ENCODE results near the gene PUSL1.

PUSL1 gene

DNA sequence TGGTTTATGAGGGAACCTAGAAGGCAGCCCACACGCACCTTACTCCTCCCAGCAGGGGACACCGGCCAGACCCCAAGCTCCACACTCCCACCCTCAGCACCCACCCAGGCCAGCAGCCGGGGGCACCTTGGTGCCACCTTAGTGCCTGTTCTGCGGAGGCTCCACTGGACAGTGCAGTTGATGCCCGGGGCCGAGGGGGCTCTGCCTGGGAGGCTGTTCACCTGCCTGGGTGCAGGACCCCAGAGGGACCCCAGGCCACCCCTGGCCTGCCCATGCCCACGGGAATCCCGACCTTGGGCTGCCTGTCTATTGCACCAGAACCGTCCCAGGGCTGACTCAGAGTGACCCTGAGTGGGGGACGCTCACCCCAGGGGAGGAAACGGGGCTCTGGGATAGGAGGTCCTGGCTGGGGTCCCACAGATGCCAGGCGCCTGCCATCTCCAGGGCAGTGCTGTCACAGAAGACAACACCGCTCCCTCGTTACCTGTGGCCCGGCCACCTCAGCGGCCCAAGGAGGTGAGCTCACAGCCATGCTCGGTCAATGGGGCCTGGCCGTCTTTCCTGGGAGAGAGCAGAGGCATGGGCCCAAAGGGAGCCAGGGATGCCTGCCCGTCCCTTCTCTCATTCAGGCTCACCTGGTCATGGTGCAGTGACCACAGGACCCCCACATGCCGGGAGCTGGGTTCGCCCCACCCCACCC is 27.5 kb upstream of the PUSL1 start:
- no peak for DNase-seq

DNA sequence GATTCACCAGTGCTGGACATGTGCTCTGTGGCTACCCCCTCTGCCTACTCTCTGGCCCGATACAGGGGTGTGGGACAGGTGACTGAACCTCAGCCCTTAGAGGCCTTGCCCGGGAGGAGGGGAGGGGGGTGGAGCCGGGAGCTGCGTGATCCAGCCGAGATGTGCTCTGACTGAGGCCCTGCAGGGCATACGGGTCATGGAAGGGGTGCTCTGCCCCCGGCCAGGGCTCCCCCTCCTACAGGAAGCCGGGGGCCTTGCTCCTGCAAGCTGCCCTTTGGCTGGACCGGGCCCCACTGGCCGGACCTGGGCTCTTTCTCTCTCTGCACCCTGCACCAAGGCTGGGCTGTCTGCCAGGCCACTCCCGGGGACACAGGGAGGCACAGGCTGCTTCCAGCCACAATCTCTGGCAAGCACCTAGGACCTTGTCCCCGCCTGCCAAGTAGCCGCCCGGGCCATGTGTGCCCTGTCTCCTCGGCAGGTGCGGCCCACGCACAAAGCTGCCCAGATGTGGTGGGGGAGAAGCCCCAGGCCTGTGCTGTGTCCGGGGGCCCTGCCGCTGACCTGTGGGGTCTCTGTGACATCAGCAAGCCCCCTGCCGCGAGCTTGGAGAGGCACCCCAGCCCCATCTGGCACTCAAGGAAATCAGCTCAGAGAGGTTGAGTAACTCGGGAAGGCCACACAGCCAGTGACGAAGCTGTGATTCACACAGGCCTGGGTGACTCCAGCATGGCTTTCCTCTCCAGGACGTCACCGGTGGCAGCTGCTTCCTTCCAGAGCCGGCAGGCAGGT is 26.7 kb upstream of the PUSL1 start:
- DNase-seq: no peak

GRCh38 chr1:1282998-1283397 is 25.4 kb upstream of the PUSL1 start:
- no peak for DNase-seq

DNA sequence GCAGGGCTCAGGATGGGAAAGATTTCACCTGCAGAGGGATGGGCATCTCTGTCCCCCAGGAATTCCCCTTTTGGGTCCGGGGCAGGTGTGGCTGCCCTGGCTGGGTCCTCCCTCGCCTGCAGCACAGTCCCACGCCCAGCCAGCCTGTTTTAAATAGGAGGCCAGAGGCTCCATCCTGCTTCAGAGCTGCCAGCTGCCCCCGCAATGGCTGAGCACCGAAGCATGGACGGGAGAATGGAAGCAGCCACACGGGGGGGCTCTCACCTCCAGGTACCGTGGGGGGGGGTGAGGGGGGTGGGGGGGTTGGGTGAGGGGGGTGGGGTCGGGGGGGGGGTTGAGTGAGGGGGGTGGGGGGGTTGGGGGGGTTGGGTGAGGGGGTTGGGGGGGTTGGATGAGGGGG is 24.6 kb upstream of the PUSL1 start:
- DNase-seq: no peak

- DNase-seq: no peak
Observed at GRCh38 chr1:1284221-1285101, 23.9 kb upstream of the PUSL1 start.

GRCh38 chr1:1285102-1285571 is 23.3 kb upstream of the PUSL1 start:
- no peak for DNase-seq

DNA sequence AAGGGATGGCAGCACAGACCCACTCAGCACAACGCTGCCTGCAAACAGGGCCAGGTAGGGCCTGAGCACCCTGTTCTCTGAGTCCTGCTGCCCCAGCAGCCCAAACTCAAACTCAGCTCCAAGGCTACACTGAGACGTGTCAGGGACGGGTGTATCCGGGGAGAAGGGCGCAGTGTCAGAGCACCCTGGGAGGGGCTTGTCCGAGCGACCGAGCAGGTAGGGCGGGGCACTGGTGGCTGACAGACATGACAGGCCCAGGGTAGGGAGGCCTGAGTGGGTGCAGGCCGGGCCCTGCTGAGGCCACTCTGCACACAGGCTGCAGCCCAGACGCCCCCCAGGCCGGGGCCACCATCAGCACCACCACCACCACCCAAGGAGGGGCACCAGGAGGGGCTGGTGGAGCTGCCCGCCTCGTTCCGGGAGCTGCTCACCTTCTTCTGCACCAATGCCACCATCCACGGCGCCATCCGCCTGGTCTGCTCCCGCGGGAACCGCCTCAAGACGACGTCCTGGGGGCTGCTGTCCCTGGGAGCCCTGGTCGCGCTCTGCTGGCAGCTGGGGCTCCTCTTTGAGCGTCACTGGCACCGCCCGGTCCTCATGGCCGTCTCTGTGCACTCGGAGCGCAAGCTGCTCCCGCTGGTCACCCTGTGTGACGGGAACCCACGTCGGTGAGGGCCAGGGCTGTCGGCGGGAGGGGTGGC is 22.6 kb upstream of the PUSL1 start:
- no peak for DNase-seq

- DNase-seq: no peak
Observed at GRCh38 chr1:1286313-1287261, 21.8 kb upstream of the PUSL1 start.

DNA sequence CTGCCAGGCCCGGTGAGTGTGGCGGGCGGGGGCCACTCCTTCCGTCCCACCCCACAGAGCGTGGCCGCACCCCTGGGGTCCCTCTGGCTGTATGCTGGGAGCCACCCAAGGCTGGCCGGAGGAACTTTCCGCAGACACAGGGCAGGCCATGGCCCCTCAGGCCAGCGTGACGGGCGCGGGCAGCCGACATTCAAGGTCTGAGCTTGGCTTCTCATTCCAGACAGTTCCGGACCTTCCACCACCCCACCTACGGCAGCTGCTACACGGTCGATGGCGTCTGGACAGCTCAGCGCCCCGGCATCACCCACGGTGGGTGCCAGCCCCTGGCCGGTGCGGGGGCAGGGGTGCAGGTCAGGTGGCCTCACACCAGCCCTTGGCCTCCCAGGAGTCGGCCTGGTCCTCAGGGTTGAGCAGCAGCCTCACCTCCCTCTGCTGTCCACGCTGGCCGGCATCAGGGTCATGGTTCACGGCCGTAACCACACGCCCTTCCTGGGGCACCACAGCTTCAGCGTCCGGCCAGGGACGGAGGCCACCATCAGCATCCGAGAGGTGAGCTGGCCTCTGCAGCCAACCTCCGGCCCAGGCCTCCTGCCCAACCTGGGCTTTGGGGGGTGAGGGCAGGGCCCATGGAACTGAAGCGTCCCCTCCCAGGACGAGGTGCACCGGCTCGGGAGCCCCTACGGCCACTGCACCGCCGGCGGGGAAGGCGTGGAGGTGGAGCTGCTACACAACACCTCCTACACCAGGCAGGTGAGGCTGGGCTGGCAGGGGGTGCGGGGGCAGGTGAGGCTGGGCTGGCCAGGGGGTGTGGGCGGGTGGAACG is 20.9 kb upstream of the PUSL1 start:
- no peak for DNase-seq

GRCh38 chr1:1290238-1290731 is 18.1 kb upstream of the PUSL1 start:
- peak; percentile 28 for DNase-seq

DNA sequence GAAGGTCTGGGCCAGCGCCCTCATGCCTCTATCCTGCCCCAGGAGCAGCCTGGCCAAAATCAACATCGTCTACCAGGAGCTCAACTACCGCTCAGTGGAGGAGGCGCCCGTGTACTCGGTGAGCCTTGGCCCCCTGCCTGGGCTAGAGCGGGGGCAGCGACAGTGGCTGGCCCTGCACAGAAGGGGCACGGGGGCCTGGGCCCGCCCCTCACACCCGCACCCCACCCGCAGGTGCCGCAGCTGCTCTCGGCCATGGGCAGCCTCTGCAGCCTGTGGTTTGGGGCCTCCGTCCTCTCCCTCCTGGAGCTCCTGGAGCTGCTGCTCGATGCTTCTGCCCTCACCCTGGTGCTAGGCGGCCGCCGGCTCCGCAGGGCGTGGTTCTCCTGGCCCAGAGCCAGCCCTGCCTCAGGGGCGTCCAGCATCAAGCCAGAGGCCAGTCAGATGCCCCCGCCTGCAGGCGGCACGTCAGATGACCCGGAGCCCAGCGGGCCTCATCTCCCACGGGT is 17.3 kb upstream of the PUSL1 start:
- no peak for DNase-seq

DNA sequence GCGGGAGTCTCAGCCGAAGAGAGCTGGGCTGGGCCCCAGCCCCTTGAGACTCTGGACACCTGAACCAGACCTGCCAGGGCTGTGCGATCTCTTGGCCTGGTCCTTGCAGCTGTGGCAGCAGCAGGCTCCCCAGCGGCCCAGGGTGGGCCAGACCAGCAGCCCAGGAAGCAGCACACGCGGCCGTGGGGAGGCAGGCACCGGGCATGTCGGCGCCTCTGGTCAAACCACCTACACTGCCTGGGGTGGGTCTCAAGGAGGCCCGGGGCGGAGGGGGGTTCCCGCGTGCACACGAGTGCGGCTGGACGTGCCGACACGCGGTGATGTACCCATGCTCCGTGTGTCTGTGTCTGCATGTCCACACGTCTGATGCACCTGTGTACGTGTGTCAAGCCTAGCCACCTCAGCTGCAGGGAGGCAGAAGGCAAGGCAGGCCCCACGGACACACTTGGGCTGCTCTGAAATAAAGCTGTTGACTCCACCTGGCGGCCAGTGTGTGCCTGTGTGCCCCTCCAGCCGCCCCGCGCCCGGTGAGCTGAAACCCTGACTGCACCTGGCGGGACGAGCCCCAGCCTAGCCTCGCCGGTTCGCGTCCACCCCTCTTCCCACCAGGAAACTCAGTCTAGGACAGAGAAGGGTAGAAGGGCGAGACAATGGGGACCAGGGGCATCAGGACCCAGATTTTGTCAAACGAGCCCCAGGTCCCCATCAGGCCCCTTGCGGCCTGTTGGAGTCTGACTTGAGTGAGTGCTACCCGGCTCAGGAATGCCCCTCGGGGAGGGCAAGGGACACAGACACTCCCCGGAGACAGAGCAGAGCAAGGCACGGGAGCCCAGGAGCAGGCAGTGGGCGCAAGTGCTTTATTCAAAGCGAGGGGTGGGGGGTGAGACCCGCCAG is 16.6 kb upstream of the PUSL1 start:
- peak; percentile 54 for DNase-seq

GRCh38 chr1:1292442-1292779 is 16.0 kb upstream of the PUSL1 start:
- no peak for DNase-seq

DNA sequence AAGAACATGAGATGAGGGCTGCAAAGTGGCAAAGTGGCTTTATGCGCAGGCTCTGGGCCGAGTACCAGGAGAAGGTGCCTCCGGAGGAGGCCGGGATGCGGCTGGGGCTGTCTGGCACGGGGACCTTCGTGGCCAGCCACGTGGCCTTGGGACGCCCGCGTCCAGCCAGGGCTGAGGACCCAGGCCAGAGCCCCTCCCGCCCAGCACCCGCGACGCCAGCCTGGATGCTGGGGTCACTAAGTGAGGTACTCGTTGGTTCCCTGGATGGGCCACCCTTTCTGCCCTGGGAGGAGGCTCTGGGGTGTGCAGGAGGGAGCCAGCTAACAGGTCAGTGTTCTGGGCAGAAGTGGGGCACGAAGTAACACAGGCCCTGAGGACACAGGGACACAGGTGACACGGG is 15.5 kb upstream of the PUSL1 start:
- no peak for DNase-seq

- DNase-seq: no peak
Observed at GRCh38 chr1:1293263-1294249, 14.8 kb upstream of the PUSL1 start.

DNA sequence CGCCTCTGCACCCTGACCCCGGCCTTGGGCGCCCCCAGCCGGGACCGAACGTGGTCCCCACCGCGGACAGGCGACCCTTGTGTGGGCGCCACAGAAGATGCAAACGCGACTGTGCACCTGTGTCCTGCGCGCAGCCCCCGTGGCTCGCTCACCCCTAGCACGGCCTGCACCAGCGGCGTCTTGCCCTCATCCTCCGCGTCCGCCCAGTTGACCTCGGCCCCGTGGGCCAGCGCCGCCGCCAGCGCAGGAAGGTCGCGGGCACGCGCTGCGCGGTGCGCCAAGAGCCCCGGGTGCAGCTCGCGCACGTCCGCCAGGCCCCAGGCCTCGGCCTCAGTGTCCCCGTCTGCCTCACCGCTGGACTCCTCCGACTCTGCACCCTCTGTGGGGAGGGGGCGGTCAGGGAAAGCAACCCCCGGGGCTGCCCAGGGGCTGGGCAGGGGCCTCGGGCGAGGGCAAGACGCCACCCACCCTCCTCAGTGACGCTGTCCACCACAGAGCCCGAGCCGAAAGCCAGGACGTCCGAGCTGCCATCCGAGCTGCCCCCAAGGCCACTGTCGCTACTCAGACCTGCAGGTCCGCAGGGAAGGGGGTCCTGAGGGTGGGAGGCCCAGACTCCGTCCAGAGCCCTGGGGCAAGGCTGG is 14.0 kb upstream of the PUSL1 start:
- DNase-seq: no peak

DNA sequence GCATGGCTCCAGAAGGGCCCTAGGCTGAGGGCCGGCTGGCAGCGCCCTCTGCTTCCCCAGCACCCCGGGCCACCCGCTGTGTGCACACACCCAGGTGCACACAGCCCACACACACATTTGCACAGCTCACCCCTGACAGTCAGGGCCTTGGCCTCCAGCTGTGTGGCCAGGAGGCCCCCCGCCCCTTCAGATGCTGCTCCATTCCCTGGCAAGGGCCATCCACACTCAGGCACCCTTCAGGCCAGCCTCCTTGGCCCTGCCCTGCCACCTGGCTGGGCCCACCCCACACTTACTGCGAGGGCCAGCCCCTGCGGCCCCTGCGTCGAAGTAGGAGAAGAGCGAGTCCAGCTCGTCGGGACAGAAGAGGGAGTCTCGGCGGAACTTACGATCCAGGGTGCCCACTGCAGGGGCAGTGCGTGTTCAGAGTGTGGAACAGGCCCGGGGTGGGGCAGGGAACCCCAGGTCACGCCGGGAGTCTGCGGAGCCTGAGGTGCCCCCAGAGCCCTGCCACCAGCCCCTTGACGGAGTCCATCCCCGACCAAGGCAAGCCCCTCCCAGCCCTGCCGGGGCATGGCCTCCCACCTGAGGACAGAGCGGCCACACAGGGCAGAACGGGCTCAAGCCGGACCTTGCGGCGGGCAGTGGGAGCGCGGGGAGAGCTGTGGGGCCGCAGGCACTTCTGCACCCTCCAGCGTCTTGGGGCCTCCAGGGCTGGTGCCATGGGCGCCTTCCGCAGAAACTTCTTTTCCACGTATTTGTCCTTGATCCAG is 13.1 kb upstream of the PUSL1 start:
- DNase-seq: no peak

Data from activated effector memory CD4-positive, alpha-beta T cell treated with Interleukin-2 at 50 U/mL for 16 hours (primary cell).